ENCODE data around the gene ARHGAP6.

Gene ARHGAP6

GRCh38 chrX:11349020-11349419, 316.7 kb downstream of the ARHGAP6 start:
- H3K4me3 ChIP-seq (ENCODE audit: low read length) = no peak overlapping the region
- no peak for DNase-seq (ENCODE audit: low read depth, low spot score)

GRCh38 chrX:11347300-11347699, 318.4 kb downstream of the ARHGAP6 start:
- DNase-seq (ENCODE audit: low read depth, low spot score) = no peak

DNA sequence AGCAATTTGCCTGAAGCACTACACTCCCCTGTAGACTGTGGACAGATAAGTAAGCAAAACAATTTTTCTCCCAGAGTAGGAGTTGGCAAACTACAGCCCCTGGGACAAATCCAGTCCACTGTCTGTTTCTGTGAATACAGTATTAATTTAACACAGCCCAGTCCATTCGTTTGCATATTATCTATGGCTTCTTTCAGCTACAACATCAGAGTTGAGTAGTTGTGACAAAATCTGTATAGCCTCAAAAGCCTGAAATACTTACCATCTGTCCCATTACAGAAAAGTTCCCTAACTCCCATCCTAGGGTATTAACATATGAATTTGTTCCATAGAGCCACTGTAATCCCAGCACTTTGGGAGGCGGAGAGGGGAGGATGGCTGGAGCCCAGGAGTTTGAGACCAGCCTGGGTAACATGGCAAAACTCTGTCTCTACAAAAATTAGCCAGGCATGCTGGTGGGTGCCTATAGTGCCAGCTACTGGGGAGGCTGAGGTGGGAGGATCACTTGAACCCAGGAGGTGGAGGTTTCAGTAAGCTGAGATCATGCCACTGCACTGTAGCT, 319.5 kb downstream of the ARHGAP6 start:
- no peak overlapping the region for H3K4me3 ChIP-seq (ENCODE audit: low read length)
- no peak for DNase-seq (ENCODE audit: low read depth, low spot score)

More at GRCh38 chrX:11347300-11347699, 318.4 kb downstream of the ARHGAP6 start:
- H3K4me3 ChIP-seq (ENCODE audit: low read length) = no peak overlapping the region

DNA sequence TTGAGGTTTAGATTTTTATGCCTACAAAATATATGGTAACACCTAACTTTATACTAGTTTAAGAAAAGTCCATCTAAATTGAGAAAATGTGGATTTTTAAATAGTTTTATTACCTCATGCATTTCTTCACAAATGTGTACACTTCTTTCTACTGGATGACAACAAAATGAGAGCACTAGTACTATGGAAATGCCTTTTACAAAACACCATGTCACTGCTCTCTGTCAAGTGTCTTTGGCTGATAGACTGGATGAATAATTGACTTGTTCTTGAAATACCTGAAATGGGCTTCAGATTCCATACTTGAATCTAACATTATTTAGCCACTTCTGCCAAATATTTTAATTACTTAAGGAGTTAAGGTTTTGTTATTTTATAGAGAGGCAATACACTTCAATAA, 323.0 kb downstream of the ARHGAP6 start:
- no peak for DNase-seq (ENCODE audit: low read depth, low spot score)
- no peak overlapping the region for H3K4me3 ChIP-seq (ENCODE audit: low read length)

GRCh38 chrX:11341274-11342201, 324.2 kb downstream of the ARHGAP6 start:
- no peak for DNase-seq (ENCODE audit: low read depth, low spot score)
- H3K4me3 ChIP-seq (ENCODE audit: low read length) = no peak overlapping the region

GRCh38 chrX:11337292-11338009, 328.3 kb downstream of the ARHGAP6 start:
- H3K4me3 ChIP-seq (ENCODE audit: low read length) = no peak overlapping the region
- no peak for DNase-seq (ENCODE audit: low read depth, low spot score)

- DNase-seq (ENCODE audit: low read depth, low spot score) = no peak
Measured at GRCh38 chrX:11336201-11336600, 329.5 kb downstream of the ARHGAP6 start.

DNA sequence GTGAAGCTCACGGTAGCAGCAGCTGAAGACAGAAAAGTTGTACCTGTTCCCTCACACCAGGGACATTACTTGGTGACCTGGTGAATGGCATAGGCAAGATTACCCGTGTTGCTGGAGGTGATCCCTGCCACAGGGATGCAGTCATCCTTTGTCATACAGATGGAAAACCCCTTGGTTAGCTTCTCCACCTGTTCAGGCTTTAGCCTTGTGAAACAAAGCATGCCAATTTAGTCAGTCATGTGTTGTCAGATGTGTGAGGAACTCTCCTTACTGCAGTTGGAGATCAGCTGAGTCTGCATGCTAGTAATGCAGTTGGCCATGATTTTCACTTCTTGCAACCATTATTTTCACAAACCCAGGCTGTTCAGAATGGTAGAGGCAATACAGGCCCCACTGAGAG, 331.6 kb downstream of the ARHGAP6 start:
- no peak overlapping the region for H3K4me3 ChIP-seq (ENCODE audit: low read length)
- DNase-seq (ENCODE audit: low read depth, low spot score) = no peak

More at GRCh38 chrX:11336201-11336600, 329.5 kb downstream of the ARHGAP6 start:
- H3K4me3 ChIP-seq (ENCODE audit: low read length) = no peak overlapping the region

DNA sequence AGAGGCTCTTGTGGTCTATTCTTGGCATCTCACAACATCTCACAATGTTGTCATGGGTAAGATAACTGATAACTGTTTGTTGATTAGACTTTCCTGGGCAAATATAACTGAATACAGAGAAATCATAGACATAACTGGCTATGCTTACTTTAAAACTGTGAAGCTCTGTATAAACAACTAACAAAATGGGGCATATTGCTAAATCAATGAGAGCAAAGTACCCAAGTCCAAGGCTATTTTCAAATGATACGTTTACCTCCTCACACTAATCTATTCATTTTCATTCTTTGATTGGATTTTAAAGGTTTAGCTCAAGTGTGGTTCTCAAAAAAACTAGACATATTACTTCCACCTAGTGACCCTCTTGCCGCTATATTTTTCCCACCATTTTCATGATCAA, 333.9 kb downstream of the ARHGAP6 start:
- no peak for DNase-seq (ENCODE audit: low read depth, low spot score)
- no peak overlapping the region for H3K4me3 ChIP-seq (ENCODE audit: low read length)

GRCh38 chrX:11329021-11329420, 336.7 kb downstream of the ARHGAP6 start:
- no peak for DNase-seq (ENCODE audit: low read depth, low spot score)
- H3K4me3 ChIP-seq (ENCODE audit: low read length) = no peak overlapping the region

GRCh38 chrX:11328134-11328533, 337.6 kb downstream of the ARHGAP6 start:
- DNase-seq (ENCODE audit: low read depth, low spot score) = no peak
- no peak overlapping the region for H3K4me3 ChIP-seq (ENCODE audit: low read length)

GRCh38 chrX:11321986-11322385, 343.7 kb downstream of the ARHGAP6 start:
- no peak for DNase-seq (ENCODE audit: low read depth, low spot score)
- H3K4me3 ChIP-seq (ENCODE audit: low read length) = no peak overlapping the region

GRCh38 chrX:11319806-11320520, 345.8 kb downstream of the ARHGAP6 start:
- H3K4me3 ChIP-seq (ENCODE audit: low read length) = no peak overlapping the region
- DNase-seq (ENCODE audit: low read depth, low spot score) = no peak

- H3K4me3 ChIP-seq (ENCODE audit: low read length) = no peak overlapping the region
- no peak for DNase-seq (ENCODE audit: low read depth, low spot score)
Measured at GRCh38 chrX:11311706-11312105, 354.0 kb downstream of the ARHGAP6 start.

DNA sequence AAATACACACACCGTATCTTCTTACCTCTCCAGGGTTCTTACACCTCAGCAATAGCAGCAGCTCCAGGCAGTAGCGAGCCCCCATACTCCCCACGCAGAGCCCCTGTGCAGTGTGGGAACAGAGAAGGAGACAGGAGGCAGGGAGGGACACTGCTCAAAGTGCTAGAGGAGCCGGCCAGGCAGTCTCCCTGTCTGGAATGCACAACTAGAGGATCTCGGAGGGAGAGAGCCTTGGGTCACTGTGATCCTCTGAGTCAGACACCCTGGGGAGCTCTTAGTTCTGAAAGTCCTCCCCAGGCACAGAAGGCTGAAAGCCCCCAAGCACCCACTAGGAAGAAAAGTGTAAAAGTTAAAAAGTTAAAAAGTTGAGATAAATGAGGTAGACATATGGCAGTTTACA, 356.5 kb downstream of the ARHGAP6 start:
- no peak overlapping the region for H3K4me3 ChIP-seq (ENCODE audit: low read length)

DNA sequence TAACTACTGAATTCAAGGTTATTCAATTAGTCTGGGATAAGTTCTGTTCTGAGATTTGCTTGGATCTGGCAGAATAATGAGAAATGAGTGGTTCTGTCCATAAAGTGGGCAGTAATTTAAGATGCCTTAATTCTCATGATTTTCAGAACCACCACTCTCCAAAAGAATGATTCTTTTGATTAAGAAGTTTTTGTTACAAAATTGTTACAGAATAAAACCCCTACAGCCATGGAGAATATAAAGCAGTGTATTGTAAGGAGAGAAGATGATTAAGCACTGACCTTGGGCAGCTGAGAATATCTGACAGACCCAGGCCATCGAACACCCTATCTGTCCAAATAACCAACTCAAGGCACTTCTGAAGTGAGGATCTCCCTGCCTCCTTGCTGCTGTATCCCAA, 360.1 kb downstream of the ARHGAP6 start:
- no peak overlapping the region for H3K4me3 ChIP-seq (ENCODE audit: low read length)
- no peak for DNase-seq (ENCODE audit: low read depth, low spot score)

More for the DNA sequence above, 356.5 kb downstream of the ARHGAP6 start:
- no peak for DNase-seq (ENCODE audit: low read depth, low spot score)

DNA sequence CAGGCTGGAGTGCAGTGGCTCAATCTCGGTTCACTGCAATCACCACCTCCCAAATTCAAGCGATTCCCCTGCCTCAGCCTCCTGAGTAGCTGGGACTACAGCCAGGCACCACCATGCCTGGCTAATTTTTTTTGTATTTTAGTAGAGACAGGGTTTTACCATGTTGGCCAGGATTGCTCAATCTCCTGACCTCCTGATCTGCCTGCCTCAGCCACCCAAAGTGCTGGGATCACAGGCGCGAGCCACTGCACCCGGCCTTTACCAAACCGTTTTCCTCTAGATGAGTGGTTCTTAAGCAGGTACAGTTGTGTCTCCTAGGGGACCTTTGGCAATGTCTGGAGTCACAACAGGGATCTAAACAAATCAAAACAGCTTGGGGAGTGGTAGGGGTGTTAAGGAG, 360.9 kb downstream of the ARHGAP6 start:
- DNase-seq (ENCODE audit: low read depth, low spot score) = no peak
- H3K4me3 ChIP-seq (ENCODE audit: low read length) = no peak overlapping the region

- no peak overlapping the region for H3K4me3 ChIP-seq (ENCODE audit: low read length)
- DNase-seq (ENCODE audit: low read depth, low spot score) = no peak
Measured at GRCh38 chrX:11298600-11298999, 367.1 kb downstream of the ARHGAP6 start.

DNA sequence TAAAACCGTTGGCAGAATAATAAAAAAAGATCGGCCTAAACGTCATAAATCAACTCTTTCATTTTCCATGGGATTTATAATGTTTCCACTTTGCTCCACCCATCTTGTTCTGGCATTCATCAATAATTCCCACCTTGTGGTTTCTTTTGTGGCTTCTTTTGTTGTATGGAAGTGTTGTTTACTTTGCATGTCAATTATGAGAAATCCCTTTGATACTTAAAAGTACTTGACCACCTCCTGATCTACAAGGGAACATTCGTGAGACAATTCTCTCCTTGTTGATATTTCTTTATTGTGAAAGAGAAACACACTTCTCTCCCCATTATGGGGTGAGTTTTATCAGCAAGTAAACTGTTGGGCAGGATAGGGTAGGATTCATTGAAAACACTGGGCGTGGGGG, 369.7 kb downstream of the ARHGAP6 start:
- no peak for DNase-seq (ENCODE audit: low read depth, low spot score)
- H3K4me3 ChIP-seq (ENCODE audit: low read length) = no peak overlapping the region

Measured in Jurkat, Clone E6-1 (cell line).